ENCODE results near the gene PRPF4.

PRPF4 gene

DNA sequence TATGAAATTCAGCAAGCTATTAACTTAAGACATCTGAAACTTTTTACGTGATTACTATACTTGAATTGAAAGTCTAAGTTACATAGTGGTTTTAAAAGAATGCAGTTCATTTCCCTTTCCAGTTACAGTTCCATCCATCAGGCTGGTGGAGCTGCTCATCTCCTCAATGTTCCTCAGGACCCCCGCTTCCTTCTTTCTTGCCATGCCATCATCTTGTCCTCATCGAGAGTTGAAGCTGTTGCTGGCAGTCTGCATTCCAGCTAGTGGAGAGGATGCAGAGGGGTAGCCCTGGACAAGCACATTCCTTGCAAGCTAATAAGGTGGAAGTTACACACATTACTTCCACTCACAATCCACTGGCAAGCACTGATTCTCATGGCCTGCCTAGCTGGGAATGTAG lies 36.5 kb downstream of the PRPF4 start:
- DNase-seq (ENCODE audit: low read depth) = no peak

DNA sequence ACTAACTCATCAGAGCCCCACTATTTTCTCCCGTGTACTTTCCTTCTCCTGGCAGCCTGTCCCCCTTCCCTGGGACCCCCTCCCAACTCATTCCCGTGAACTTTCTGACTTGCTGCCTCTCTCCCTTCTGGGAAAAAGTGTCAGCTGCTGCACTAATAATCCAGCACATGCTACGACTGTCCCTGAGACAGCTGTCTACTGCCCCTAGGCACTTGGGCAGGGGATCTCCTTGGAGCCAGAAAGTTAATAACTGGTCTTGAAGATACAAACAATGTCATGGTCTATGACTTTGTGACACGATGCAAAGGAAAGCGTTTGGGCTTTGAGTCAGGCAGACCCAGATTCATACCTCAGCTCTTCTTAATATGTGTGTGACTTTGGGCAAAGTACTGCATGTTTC lies 37.8 kb downstream of the PRPF4 start:
- DNase-seq (ENCODE audit: low read depth) = no peak

- DNase-seq (ENCODE audit: low read depth) = no peak
These were observed 39.8 kb downstream of the PRPF4 start for GRCh38 chr9:113315231-113315630.

- no peak for DNase-seq (ENCODE audit: low read depth)
These were observed 40.6 kb downstream of the PRPF4 start for GRCh38 chr9:113316030-113316429.

GRCh38 chr9:113317777-113318176 lies 42.3 kb downstream of the PRPF4 start:
- no peak for DNase-seq (ENCODE audit: low read depth)

DNA sequence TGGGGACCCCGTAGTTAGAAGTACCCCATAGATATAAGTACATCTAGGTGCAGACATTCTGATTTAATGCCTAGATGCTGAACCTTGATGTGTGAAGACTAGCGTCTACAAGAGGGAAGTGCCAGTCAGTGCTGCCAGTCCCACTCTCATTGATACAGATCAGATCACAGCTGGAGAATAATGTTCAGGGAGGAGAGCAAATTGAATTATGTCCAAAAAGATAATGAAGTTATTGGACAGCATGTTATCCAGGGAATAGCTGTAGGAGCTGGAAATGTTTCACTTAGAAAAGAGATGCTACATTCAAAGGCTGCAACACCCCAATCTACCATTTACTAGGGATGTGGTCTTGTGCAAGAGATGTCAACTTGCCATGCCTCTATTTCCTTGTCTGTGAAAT lies 43.6 kb downstream of the PRPF4 start:
- DNase-seq (ENCODE audit: low read depth) = no peak

DNA sequence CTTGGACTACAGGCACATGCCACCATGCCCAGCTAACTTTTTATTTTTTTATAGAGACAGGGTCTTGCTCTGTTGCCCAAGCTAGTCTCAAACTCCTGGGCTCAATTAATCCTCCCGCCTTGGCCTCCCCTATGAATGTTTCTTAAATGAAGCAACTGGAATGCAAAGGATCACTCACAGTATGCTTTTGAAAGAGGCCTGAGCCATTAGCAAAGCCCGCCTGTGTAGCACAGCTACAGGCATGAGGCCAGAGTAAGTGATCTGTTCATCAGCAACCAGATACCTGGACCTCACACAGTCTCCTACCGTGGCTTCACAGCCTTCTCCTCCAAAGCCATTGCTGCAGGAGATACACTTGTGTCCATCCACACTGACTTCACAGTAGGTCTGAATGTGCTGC lies 44.6 kb downstream of the PRPF4 start:
- DNase-seq (ENCODE audit: low read depth) = no peak

DNA sequence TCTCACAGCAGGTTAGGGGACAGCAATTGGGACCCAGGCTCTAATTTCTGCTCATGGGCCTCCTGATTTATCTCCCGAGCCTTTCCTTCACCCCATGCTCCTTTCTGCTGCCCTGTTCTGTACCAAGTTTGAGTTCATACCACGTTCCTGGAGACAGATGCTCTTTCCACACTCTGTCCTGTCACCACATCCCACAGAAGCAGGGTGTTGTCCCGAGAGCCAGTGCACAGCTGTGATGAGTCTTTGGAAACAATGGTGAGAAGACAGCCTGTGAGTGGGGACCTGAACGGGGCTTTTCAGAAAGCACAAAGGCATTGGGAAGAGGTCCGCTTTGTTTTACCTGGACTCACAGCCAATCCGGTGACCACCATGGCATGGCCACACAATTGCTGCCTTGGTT lies 47.2 kb downstream of the PRPF4 start:
- DNase-seq (ENCODE audit: low read depth) = no peak

DNA sequence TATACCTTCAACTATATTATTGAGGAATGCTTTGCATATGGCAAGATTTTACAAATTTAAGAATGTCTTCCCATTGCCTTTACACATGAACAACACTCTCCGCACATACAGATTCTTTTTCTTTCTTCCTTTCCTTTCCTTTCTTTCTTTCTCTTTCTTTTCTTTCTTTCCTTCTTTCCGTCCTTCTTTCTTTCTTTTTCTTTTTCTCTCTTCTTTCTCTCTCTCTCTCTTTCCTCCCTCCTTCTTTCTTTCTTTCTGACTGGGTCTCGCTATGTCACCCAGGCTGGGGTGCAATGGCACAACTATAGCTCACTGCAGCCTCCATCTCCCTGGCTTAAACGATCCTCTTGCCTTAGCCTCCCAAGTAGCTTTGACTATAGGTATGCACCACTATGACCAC lies 50.8 kb downstream of the PRPF4 start:
- DNase-seq (ENCODE audit: low read depth) = no peak

DNA sequence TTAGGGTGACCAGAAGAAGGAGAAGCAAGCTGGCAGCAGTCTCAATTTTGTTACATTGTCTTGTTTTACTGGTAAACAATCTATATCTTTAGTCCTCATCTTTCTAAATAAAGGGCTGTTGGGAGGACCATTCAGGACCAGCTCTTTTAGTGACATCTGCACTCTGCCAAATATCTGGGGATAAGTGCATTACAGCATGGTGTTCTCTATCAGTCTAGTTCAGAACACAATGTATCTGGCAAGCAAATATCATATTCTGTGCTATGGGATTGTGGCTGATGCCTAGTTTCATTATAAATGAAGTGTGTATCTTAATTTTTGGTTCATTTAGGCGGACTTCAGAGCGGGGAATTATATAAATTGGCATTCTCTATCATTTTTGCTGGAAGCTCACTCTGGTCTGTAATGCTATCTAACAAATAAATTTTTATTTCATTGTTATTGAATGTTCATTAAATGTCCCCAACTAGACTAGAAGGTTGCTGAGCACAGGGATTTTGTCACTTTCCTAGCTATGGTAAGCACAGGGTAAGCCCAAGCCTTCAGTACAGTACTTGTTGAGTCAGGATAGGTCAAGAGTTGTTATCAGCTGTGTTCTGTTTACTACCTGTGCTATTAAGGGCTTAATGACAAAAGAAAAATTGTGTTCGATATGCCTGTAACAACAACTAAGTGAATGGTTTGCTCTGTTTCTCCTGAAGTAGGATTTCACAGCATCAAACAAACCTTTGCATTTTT lies 52.8 kb downstream of the PRPF4 start:
- no peak for DNase-seq (ENCODE audit: low read depth)

GRCh38 chr9:113331780-113332179 lies 56.3 kb downstream of the PRPF4 start:
- no peak for DNase-seq (ENCODE audit: low read depth)

DNA sequence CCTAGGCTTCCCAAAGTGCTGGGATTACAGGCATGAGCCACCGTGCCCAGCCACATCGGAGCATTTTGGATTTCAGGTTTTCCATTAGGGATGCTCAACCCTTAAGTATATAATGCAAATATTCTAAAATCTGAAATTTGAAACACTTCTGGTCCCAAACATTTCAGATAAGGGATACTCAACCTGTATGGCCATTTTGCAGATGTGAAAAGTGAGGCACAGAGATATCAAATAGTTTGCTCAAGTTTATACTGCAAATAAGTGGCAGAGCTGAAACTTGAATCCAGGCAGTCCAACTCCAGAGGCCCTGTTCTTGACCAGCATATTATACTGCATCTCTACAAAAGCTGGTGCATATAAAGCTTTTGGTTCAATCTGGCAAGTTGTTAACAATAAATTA lies 62.3 kb downstream of the PRPF4 start:
- DNase-seq (ENCODE audit: low read depth) = no peak

GRCh38 chr9:113340011-113340699 lies 64.7 kb downstream of the PRPF4 start, which contains the start of gene WDR31:
WDR31 (minus strand) TSS chr9:113340275; CDS start chr9:113332022, 8,253 bp downstream.
- DNase-seq (ENCODE audit: low read depth) = peak; percentile 50

GRCh38 chr9:113341712-113342410 lies 66.4 kb downstream of the PRPF4 start:
- DNase-seq (ENCODE audit: low read depth) = no peak

Data from T-helper 22 cell (primary cell).